Kasumi-1 (cell line): ENCODE measurements around the gene CLSTN2.

Experiments used
- DNase-seq, 2 experiments: peaks; one replicate each; lab custom pipeline; 2025; lab: John Stamatoyannopoulos, UW

CLSTN2 gene

DNA sequence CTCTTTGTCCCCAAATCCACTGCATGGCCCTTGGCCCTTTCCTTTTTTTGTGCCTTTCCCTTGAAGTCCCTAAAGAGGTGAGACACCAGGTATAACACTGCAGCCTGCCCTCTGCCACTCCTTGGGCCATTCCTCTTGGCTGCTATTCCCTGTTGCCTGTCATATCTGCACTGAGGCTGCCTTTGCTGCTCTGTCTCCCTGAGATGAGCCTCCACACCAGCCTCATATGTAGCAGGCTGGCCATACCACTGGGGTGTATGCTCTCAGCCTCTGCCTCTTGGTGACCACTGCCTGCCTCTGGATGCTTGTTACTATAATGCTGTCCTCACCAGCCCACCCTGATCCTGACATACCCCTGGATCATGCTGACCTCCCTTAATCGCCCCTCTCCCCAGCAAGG lies 252.0 kb downstream of the CLSTN2 start:
- no peak for DNase-seq

DNA sequence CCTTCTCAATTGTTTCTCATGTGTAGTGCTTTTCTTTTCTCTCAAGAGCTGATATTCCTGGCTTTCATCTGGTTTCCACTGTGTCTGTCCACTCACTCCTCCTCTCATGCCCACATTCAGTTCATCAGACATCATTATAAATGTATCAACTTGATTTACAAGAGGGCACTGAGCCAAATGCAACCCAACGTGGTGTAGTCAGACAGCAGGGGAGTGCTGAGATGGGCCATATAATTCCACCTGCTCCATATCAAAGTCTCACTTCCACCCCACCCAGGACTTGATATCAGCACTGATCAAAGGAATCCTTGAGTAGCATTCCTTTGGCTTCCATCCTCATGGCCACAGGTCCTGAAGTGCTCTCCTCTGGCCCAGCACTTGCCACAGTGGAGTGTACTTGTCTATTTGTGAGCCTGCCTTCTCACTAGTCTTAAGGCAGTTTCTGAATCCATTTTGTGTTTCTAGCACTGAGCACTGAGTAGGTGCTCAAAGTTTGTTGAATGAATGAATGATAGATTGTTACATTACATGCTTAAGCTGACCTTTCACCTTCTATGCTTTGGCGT lies 252.8 kb downstream of the CLSTN2 start:
- DNase-seq = no peak

DNA sequence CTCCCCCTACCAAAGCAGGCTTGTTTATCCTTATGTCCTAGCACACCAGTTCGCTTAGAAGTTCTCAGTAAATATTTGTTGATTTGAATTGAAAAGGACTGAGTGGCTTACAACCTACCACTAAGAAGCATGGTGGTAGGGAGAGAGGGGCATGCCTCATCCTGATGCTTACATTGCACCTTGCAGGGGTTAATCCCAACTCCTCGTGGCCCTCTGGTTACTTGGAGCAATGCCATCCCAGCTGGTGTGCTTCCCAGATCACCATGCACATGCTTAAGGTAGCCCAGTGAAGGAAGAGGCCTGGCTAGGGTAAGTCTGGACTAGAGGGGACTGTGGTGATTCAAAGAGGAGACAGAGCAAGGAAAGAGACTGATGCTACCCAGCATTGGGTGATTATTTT lies 253.3 kb downstream of the CLSTN2 start:
- no peak for DNase-seq

DNA sequence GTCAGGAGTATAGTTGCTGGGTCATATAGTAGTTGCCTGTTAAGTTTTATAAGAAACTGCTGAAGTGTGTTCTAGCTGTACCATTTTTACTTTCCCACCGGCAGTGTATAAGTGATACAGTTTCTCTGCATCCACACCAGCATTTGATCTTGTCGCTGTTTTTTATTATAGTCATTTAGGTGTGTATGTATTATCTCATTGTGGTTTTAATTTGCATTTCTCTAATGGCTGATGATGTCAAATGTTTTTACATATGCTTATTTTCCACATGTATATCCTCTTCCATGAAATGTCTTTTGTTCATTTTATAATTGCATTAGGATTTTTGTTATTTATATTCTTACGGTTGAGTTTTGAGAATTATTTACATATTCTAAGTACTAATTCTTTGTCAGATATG lies 254.3 kb downstream of the CLSTN2 start:
- DNase-seq = no peak

DNA sequence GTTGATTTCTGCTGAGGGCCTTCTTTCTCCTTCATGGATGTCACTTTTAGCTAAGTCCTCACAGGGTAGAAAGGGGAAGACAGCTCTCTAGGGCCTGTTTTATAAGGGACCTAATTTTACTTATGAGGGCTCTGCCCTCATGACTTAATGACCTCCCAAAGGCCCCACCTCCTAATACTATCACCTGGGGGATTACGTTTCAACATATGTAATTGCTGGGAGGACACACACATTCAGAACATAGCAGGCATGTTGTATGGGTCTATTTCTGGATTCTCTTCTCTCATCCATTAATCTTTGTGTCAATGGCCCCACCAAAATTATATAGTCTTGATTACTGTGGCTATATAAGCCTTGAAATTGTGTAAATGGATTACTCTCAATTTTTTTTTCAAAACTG lies 255.0 kb downstream of the CLSTN2 start:
- no peak for DNase-seq

DNA sequence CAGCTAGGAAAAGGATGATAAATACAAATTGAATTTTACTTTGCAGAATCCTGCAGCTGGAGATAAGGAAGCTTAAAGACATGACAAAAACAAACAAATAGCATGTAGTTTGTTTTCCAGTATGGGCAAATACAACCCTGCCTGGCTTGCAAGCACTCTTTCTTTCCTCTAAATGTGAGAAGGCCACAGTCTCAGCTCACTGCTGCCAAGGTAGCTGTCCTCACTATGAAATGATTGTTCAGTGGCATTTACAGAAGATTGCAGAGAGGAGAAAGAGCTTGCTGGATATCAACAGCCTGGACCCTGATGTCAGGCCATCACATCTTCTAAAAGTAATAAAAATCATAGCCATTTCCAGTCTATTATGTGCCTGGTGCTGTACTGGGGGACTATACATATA lies 262.0 kb downstream of the CLSTN2 start:
- DNase-seq = no peak

DNA sequence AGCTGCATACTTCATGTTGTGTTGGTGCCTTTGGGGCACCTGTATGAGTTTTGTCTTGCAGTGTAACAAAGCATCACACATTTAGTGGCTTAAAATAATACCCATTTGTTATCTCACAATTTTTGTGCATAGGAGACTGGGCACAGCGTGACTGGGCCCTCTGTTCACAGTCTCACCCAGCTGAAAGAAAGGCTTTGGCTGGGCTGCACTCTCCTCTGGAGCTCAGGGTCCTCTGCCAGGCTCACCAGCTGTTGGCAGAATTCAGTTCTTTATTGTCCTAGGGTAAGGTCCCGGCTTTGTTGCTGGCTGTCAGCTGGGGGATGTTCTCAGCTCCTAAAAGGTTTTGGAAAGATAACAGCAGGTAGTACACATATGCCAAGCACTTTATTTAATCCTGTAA lies 263.3 kb downstream of the CLSTN2 start:
- no peak for DNase-seq

DNA sequence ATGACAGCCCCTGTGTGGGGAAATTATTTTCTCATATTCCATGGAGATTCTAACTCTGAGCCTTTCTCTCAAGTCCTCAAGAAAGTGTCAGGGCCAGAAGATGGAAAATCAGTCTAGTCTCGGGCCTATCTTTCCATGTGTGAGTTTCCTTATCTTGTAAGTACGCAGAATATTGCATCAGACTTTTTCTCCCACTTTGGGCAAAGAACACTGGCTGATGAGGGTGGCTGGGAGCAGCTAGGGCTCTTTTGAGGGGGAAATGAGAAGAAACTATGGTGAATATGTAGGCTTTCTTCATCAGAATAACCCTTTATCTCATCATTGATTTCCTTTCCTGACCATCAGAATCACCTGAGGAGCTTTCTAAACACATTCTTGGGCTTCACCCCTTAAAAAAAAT lies 264.0 kb downstream of the CLSTN2 start:
- DNase-seq = no peak

DNA sequence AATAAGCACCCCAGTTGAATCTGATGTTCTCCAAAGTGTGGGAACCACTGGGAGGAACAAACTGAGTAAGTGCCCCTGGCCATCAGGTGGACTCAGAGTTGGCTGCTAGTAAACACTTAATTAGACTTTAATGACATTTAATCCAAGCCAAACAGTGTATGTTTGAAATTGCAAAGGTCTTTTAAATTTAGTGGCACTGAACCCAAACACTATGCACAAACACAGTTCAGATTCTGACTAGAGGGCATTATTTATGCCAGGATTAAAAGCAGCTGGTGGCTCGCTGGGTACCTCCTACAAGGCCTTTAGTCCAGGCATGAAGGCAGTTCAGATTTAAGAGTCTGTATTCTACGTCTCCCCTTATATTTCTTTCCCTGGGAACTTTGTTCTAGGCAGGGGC lies 264.8 kb downstream of the CLSTN2 start:
- no peak for DNase-seq

DNA sequence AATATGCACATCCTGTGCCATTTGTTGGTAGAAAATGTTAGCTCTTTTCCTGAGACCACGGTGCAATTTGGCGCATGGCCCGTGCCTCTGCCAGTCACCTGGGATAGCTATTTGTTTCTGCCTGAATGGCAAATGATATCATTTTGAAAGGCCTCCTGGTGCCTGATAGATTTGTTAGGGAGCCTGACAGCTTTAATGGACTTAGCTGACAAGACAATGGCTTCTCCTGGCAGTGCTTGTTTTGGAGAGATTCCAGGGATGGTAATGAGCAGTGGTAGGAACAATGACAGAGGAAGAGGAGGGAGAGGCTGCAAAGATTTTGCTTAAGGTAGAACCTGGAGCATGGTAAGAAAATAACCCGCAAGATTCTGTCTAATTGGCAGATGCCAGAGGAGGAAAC lies 268.5 kb downstream of the CLSTN2 start:
- DNase-seq = no peak

DNA sequence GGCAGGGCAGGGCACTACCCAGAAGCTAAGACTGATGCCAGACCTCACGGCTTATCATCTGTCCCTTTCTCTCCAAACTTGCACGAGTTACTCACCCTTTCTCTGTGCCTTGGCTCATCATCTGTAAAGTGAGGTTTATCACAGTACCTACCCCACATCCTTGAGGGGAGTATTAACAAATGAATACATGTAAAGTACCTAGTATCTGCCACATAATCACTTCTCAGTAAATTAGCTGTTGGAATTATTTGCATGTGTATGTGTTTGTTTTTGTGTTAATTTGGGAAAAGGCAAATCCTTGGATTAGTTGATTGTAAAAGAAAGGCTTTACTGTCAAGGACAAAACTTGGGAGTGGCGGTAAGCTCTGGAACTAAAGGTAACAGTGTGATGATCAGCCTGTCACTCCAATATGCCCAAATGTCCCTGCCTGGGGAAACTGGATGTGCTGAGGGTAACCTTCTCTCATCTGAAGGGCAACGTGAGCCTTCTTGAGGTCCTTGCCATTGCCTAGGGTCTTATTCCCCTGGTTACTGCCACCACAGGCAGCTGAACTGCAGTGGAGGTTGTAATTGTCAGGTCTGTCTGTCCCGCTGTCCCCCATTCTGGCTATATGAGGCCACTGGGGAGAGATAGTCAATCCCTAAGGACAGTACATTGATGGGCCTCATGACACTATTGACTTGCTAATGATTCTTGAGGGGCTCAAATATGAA lies 269.4 kb downstream of the CLSTN2 start:
- no peak for DNase-seq

DNA sequence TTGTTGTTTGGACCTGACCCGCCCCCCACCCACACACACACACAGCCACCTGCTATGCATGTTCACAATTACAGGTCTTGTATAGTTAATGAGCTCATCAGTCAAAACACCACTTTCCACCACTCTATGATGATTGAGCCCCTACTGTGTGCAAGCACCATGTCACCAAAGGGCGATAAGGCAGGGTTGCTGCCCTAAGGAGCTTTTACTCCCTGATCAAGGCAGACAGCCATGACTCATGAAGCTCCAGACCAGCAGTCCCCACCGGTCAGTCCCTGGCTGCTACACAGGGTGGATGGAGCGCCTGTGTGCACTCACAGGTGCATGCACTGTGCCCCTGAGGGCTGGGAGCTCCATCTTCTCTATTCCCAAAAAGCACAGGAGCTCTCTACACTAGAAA lies 270.6 kb downstream of the CLSTN2 start:
- no peak for DNase-seq

DNA sequence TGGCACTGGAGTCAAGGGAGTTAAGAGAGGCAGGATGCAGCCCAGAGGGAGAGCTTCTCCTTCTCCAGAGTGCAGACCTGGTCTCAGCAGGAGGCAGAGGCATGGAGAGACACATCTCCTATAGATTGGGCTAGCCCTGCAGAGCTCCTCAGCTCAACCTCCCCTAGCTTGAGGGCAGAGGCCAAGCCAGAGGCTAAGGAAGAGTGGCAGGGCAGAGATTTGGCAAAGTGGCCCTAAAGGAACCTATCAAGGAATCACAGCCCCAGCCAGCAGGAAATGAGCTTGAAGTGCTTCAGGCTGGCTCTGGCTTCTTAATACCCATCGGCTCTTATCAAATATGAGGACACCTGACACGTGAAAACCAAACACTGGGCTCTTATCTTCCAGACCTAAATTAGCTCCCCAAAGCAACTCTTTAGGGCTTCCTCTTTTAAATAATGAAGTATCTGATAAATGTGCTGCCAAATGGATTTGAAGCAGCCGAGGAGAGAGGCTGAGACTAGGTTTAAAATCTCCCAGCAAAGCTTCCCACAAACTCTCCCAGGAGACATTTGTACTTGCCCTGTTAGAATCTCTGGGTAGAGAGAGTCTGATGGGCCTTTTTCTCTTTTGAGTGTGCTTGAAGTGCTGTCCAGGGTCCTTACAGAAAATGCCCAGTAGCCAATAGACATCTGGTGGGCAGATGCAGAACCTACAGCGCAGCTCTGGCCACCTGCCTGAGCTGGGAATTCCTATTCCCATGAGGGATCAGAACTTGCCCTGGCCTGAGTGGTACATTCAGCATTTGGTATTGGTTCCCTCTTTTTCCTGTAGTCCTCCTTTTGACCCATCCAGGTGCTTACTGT lies 271.4 kb downstream of the CLSTN2 start:
- peak; percentile 0 to 7 for DNase-seq

DNA sequence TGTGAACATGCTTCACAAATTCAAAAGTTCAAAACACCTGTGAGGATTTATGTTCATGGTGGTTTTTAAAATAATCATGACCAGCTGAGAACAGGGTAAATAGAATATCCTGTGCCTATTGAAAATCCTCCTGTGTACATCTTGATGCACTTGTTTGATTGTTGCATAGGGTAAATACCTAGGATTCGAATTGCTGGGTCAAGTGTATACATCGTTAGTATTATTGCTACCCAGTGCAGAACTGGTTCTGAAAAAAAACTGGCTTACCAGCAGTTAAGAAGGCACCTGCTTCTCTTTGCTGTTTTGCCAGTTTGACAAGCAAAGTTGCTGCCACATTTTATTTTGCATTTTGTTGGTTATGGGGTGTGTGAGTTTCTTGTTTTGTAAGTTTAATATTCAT lies 272.6 kb downstream of the CLSTN2 start:
- no peak for DNase-seq

DNA sequence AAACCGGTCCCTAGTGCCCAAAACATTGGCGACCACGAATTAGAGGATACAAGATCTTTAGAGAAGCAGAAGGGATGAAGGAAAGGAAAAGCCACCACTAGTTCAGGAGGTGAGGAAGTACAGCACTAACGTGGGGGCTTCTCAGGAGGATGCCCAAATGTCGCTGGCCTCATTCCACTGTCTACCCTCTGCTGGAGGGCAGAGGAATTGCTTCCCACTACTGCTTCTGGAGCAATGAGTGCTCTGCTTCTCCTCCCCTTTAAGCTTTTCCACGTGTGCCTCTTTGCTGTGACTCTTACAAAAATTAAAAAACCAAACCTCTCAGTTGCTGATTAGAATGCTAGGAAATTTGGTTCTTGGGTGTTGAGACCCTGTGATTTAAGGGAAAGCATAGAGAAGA lies 281.3 kb downstream of the CLSTN2 start:
- peak; percentile 10 to 17 for DNase-seq

DNA sequence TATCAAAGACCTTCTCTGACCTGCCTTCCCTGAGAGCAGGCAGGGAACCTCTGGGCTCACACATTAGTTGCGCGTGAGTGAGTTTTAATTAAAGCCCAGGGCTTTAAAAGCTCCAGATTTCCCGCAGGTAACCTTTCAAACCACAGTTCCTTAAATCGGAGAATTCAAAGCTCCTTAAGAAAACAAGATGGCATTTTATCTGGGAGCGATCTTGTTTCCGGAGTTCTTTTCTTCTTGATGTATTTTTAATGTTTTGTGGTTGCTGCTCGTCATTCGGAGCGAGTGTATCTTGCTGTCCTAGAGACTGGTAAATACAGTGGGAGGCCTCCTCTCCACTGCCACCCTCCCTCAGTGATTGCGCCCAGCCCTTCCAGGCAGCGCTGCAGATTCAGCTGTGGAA lies 284.3 kb downstream of the CLSTN2 start:
- no peak for DNase-seq

DNA sequence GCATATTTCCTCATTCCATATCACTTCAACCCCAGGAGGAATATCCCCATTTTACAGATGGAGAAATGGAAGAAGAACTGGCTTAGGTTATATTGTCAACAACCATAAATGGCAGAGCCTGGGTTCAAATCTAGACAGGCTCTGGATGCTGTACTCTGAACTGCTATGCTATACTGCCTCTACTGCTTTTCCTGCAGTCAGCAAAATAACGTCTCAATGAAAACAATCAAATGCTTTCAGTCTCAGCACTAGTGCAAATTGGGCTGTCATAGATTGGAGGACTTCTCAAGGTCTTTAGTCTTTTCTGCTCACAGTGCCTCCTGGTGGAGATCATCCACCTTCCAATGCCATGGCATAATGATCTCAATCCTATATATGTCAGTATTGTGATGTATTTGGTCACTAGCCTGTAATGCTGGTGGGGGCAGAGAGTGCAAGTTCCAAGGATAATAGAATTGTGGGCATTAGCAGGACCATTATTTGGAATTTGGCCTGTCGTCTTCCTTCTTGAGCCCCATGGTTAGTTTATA lies 285.0 kb downstream of the CLSTN2 start:
- no peak for DNase-seq

DNA sequence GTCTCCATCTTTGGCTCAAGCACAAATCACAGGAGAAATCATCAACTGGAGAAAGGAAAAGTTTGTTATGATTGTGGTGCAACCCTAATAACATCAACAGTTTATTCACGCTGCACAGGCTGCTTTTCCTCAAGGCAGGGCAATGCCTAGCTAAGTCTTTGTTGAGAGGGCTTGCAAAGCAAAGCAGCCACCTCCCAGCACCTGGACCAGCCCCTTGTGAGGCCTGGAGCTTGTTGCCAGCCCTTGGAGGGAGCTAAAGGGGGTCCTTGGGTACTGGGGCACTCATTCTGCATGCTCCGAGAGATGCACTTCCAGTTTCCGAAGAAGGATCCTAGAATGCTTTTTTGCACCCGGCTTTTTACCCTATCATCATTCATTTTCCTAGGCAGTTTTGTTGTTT lies 288.2 kb downstream of the CLSTN2 start:
- no peak for DNase-seq

DNA sequence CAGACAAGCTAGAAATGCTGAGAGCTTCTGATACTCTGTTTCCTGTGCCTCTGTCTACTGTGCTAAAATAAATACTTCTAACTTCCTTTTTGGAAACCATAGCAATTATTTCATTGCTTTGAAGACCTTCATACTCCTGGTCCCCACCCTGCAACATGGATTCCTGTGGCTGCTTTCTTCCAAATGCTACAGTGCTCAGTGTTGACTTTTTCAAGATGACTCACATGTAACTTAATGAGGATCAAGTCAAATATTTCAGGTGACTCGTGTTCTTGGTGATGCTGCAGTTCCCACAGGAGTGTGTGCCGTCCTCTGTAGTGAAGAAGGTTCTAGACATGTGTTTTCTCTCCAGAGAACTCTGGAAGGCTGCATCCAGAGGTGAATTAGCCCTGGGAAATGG lies 288.6 kb downstream of the CLSTN2 start:
- DNase-seq = no peak

DNA sequence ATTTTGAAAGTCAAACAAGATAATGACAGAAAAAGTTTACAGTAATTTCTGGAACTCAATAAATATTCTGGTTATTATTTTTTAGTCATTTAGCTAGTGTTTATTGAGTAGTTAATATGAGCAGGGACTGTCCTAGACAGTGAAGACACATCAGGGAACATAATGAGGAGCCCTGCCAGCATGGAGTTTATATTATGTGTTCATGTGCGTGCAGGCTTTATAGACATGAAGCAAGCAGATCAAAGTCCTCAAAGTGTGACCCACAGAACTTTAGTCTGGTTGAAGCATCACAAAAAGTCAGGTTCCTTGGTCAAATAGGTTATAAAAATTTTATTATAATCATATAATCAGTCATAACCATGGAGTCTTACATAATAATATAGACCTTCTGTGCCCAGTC lies 289.3 kb downstream of the CLSTN2 start:
- DNase-seq = no peak

DNA sequence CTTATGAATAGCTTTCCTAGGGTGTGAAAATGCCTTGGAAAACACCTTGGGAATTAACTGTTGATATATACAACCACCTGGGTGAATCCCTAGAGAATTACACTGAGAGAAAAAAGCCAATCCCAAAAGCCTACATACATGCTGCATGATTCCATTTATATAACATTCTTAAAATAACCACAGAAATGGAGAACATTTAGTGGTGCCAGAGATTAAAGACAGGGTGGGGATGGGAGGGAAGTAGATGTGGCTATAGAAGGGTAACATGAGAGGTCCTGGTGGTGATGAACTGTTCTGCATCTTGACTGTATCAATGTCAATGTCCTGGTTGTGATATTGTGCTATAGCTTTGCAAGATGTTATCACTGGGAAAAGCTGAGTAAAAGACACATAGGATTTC lies 291.0 kb downstream of the CLSTN2 start:
- no peak for DNase-seq

DNA sequence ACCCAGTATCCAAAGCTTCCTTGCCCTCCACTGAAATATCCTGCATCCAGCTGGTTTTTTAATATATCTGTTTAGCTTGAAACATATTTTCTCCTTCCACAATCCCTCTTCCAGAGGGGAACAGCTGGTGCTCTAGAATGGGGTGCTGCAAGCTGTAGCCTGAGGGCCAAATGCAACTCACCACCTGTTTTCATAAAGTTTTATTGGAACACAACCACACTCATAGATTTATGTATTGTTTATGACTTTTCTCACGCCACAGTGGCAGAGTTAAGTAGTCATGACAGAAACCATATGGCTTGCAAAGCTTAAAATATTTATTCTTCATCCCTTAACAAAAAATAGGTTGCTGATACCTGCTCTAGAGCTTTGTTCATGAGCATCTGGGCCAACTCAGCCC lies 298.7 kb downstream of the CLSTN2 start:
- DNase-seq = no peak

DNA sequence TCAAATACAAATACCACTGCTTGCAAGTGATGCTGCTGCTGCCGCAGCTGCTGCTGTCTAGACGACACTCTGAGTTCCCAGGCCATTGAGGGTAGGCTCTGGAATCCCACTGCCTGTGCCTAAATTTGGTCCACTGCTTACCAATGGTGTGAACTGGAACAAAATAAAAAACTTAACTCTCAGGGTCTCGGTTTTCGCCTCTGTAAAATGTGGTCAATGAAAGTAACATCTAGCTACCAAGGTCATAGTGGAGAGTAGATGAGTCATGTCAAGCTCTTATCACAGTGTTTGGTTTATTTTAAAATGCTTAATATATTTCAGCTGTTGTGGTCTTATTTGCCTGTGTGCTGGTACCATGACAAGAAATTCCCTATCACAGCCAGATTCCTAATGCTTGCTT lies 299.3 kb downstream of the CLSTN2 start:
- no peak for DNase-seq
